ENCODE data around the gene CERCAM. TPM values are rescaled to one million over a fixed set of nuclear protein-coding genes. Genes with fewer than 3 reads are reported as not detected.
A peak's percentile ranks its signal among the peaks of the same experiment; 100 is the strongest.

CERCAM gene
- total and polyA plus RNA-seq, 2 of the 13 experiments (the other 11 are each of a cell fraction or from before 2014, with no cell fraction given) = 9.0 to 17.1 TPM

GRCh38 chr9:128420060-128420650, 502 bp upstream of the CERCAM start (continued):
- TF ChIP-seq BCLAF1 (IDR thresholded peaks at IDR 0.05) = no peak
- no peak for TF ChIP-seq RFXAP (CRISPR knock-in tag; IDR thresholded peaks at IDR 0.05; ENCODE audit: borderline replicate concordance)
- no peak; the same call in 1 of the 2 replicates for TF ChIP-seq HIVEP1 (CRISPR knock-in tag; IDR thresholded peaks at IDR 0.05)
- no peak for TF ChIP-seq CERS6 (CRISPR knock-in tag; IDR thresholded peaks at IDR 0.05)
- TF ChIP-seq ZBTB25 (CRISPR knock-in tag; IDR thresholded peaks at IDR 0.05) = no peak
- TF ChIP-seq ZSCAN31 (CRISPR knock-in tag; IDR thresholded peaks at IDR 0.05; ENCODE audit: low read depth) = no peak
- no peak for TF ChIP-seq SP140L (CRISPR knock-in tag; IDR thresholded peaks at IDR 0.05; ENCODE audit: borderline replicate concordance)
- TF ChIP-seq ZNF674 (CRISPR knock-in tag; IDR thresholded peaks at IDR 0.05; ENCODE audit: low read depth) = no peak
- TF ChIP-seq HMGA1 (CRISPR knock-in tag; conservative IDR thresholded peaks at IDR 0.05) = no peak
- no peak for TF ChIP-seq THAP8 (CRISPR knock-in tag; IDR thresholded peaks at IDR 0.05; ENCODE audit: borderline replicate concordance)
- no peak for TF ChIP-seq ZMAT5 (CRISPR knock-in tag; IDR thresholded peaks at IDR 0.05; ENCODE audit: borderline replicate concordance, low read depth)
- TF ChIP-seq KDM4B (CRISPR knock-in tag; IDR thresholded peaks at IDR 0.05) = no peak
- no peak for TF ChIP-seq ZNF737 (CRISPR knock-in tag; IDR thresholded peaks at IDR 0.05; ENCODE audit: borderline replicate concordance)
- no peak for TF ChIP-seq ZNF121 (CRISPR knock-in tag; IDR thresholded peaks at IDR 0.05)
- no peak for TF ChIP-seq SAFB2 (CRISPR knock-in tag; IDR thresholded peaks at IDR 0.05; ENCODE audit: borderline replicate concordance, low read depth)
- TF ChIP-seq ZNF747 (CRISPR knock-in tag; IDR thresholded peaks at IDR 0.05; ENCODE audit: borderline replicate concordance) = no peak
- TF ChIP-seq ADNP (CRISPR knock-in tag; IDR thresholded peaks at IDR 0.05) = no peak
- TF ChIP-seq ZNF331 (CRISPR knock-in tag; IDR thresholded peaks at IDR 0.05) = no peak
- TF ChIP-seq GATAD1 (CRISPR knock-in tag; IDR thresholded peaks at IDR 0.05) = peak; percentile 55; the same call in 1 of the 2 replicates
- no peak; the same call in 1 of the 2 replicates for TF ChIP-seq ZNF501 (CRISPR knock-in tag; IDR thresholded peaks at IDR 0.05)
- peak; percentile 51 for TF ChIP-seq YY1 (IDR thresholded peaks at IDR 0.05; ENCODE audit: insufficient read depth, insufficient replicate concordance, low read depth, low read length)
- TF ChIP-seq ZNF24 (IDR thresholded peaks at IDR 0.05) = no peak
- TF ChIP-seq ZNF337 (CRISPR knock-in tag; IDR thresholded peaks at IDR 0.05; ENCODE audit: borderline replicate concordance, low read depth) = no peak
- TF ChIP-seq ZNF230 (CRISPR knock-in tag; IDR thresholded peaks at IDR 0.05) = no peak; the same call in 1 of the 2 replicates
- no peak for TF ChIP-seq SIX1 (CRISPR knock-in tag; IDR thresholded peaks at IDR 0.05; ENCODE audit: borderline replicate concordance)
- TF ChIP-seq ZNF207 (IDR thresholded peaks at IDR 0.05; ENCODE audit: borderline replicate concordance) = no peak

Measured in HepG2 (cell line).